H9 (cell line): ENCODE measurements around the gene CHTF8. TPM values are rescaled to one million over a fixed set of nuclear protein-coding genes. Genes with fewer than 3 reads are reported as not detected.
A peak's percentile ranks its signal among the peaks of the same experiment; 100 is the strongest.

ENCODE experiments used
- DNase-seq: peaks from one replicate; pipeline ENCODE4 v3.0.0-alpha.2; 2017
- H2AFZ ChIP-seq: one replicate; pipeline ENCODE4 v1.6.1; 2013; ENCODE audit warnings: mild to moderate bottlenecking, low read length, control low read depth, moderate library complexity
- H2AK5ac ChIP-seq: 2 replicates; pipeline ENCODE4 v1.6.1; 2013; ENCODE audit warnings: low read length, control low read depth, mixed read lengths; ENCODE audit not compliant: insufficient read length
- H2BK120ac ChIP-seq: one replicate; pipeline ENCODE4 v1.6.1; 2013; ENCODE audit warnings: low read depth, mild to moderate bottlenecking, low read length, control low read depth, inconsistent platforms; ENCODE audit not compliant: poor library complexity, severe bottlenecking
- H2BK12ac ChIP-seq: 2 replicates; pipeline ENCODE4 v1.6.1; 2013; ENCODE audit warnings: low read length, control low read depth, mixed read lengths, low read depth; ENCODE audit not compliant: insufficient read length
- H2BK15ac ChIP-seq: 2 replicates; pipeline ENCODE4 v1.6.1; 2013; ENCODE audit warnings: low read depth, low read length, control low read depth
- H2BK20ac ChIP-seq: one replicate; pipeline ENCODE4 v1.6.1; 2013; ENCODE audit warnings: low read depth, mild to moderate bottlenecking, low read length, control low read depth, inconsistent platforms; ENCODE audit not compliant: poor library complexity, severe bottlenecking
- H2BK5ac ChIP-seq: 2 replicates; pipeline ENCODE4 v1.6.1; 2013; ENCODE audit warnings: low read length, control low read depth, mixed read lengths; ENCODE audit not compliant: insufficient read length
- H3K14ac ChIP-seq: 2 replicates; pipeline ENCODE4 v1.6.1; 2013; ENCODE audit warnings: low read length, control low read depth; ENCODE audit not compliant: insufficient read depth
- H3K18ac ChIP-seq: 2 replicates; pipeline ENCODE4 v1.6.1; 2013; ENCODE audit warnings: low read depth, mild to moderate bottlenecking, mixed read lengths, low read length, control low read depth; ENCODE audit not compliant: insufficient read length
- H3K23ac ChIP-seq: 2 replicates; pipeline ENCODE4 v1.6.1; 2013; ENCODE audit warnings: low read length, control low read depth, mixed read lengths, low read depth; ENCODE audit not compliant: insufficient read length
- H3K23me2 ChIP-seq: 2 replicates; pipeline ENCODE4 v1.6.1; 2013; ENCODE audit warnings: low read depth, mild to moderate bottlenecking, mixed read lengths, low read length, control low read depth; ENCODE audit not compliant: insufficient read length, poor library complexity, severe bottlenecking
- H3K27ac ChIP-seq: 2 replicates; pipeline ENCODE4 v1.5.1; 2013; ENCODE audit warnings: low read length, control low read depth, mixed read lengths, low read depth; ENCODE audit not compliant: insufficient read length
- H3K27me3 ChIP-seq: 2 replicates; pipeline ENCODE4 v1.6.1; 2013; ENCODE audit warnings: low read length, control low read depth, inconsistent platforms; ENCODE audit not compliant: insufficient read depth
- H3K4ac ChIP-seq: 2 replicates; pipeline ENCODE4 v1.6.1; 2013; ENCODE audit warnings: low read depth, mild to moderate bottlenecking, control low read depth, inconsistent platforms, low read length, moderate library complexity
- H3K4me1 ChIP-seq: 2 replicates; pipeline ENCODE4 v1.6.1; 2013; ENCODE audit warnings: low read length, control low read depth, inconsistent platforms; ENCODE audit not compliant: insufficient read depth
- H3K4me2 ChIP-seq: 2 replicates; pipeline ENCODE4 v1.6.1; 2013; ENCODE audit warnings: low read length, control low read depth, mixed read lengths; ENCODE audit not compliant: insufficient read length, insufficient read depth
- H3K56ac ChIP-seq: 2 replicates; pipeline ENCODE4 v1.6.1; 2013; ENCODE audit warnings: low read depth, mild to moderate bottlenecking, mixed read lengths, low read length, control low read depth; ENCODE audit not compliant: insufficient read length
- H3K79me1 ChIP-seq: 2 replicates; pipeline ENCODE4 v1.6.1; 2013; ENCODE audit warnings: low read depth, mild to moderate bottlenecking, moderate library complexity, low read length, control low read depth, inconsistent platforms; ENCODE audit not compliant: insufficient read depth, poor library complexity, severe bottlenecking
- H3K79me2 ChIP-seq: 2 replicates; pipeline ENCODE4 v1.6.1; 2013; ENCODE audit warnings: low read length, control low read depth, inconsistent platforms; ENCODE audit not compliant: insufficient read depth
- H3K9ac ChIP-seq: 2 replicates; pipeline ENCODE4 v1.6.1; 2013; ENCODE audit warnings: low read length, control low read depth, mixed read lengths; ENCODE audit not compliant: insufficient read length; ENCODE audit errors: extremely low read depth
- H3K9me3 ChIP-seq: one replicate; pipeline ENCODE4 v1.6.1; 2013; ENCODE audit warnings: low read depth, low read length, inconsistent platforms; ENCODE audit not compliant: control insufficient read depth
- H3T11ph ChIP-seq: one replicate; pipeline ENCODE4 v1.6.1; 2013; ENCODE audit warnings: mild to moderate bottlenecking, low read length, control low read depth, inconsistent platforms
- H4K20me1 ChIP-seq: one replicate; pipeline ENCODE4 v1.6.1; 2013; ENCODE audit not compliant: control insufficient read depth, insufficient read length, insufficient read depth
- H4K5ac ChIP-seq: 2 replicates; pipeline ENCODE4 v1.6.1; 2013; ENCODE audit warnings: low read depth, mild to moderate bottlenecking, mixed read lengths, low read length, control low read depth; ENCODE audit not compliant: insufficient read length
- H4K8ac ChIP-seq: replicated peaks from 2 replicates; pipeline ENCODE4 v1.6.1; 2013; ENCODE audit warnings: low read length, control low read depth, mixed read lengths, low read depth; ENCODE audit not compliant: insufficient read length
- H4K91ac ChIP-seq: 2 replicates; pipeline ENCODE4 v1.6.1; 2013; ENCODE audit warnings: low read depth, mild to moderate bottlenecking, moderate library complexity, mixed read lengths, low read length, control low read depth; ENCODE audit not compliant: insufficient read length
- H3K27ac Mint-ChIP-seq, 3 experiments: 2 replicates in 2 of 3; 3 replicates in 1 of 3; pipeline ENCODE4 v1.8.0; 2020 to 2021; ENCODE audit warnings: mixed read lengths in 3 of 3, mild to moderate bottlenecking in 1 of 3, moderate library complexity in 1 of 3
- H3K27me3 Mint-ChIP-seq: 2 replicates; pipeline ENCODE4 v1.8.0; 2021; ENCODE audit warnings: low read depth, mild to moderate bottlenecking, moderate library complexity, mixed read lengths
- H3K36me3 Mint-ChIP-seq, 3 experiments: 2 replicates in 2 of 3; 3 replicates in 1 of 3; pipeline ENCODE4 v1.8.0; 2020 to 2021; ENCODE audit warnings: low read depth in 3 of 3, mixed read lengths in 3 of 3; ENCODE audit not compliant: insufficient read depth in 1 of 3
- H3K4me1 Mint-ChIP-seq, 2 experiments: 2 replicates each; pipeline ENCODE4 v1.8.0; 2020; ENCODE audit warnings: mixed read lengths in 2 of 2
- H3K4me3 Mint-ChIP-seq, 2 experiments: 2 replicates in 1 of 2; 3 replicates in 1 of 2; pipeline ENCODE4 v1.8.0; 2020 to 2021; ENCODE audit warnings: mild to moderate bottlenecking in 2 of 2, mixed read lengths in 2 of 2, moderate library complexity in 1 of 2
- H3K9me3 Mint-ChIP-seq, 2 experiments: 2 replicates in 1 of 2; 3 replicates in 1 of 2; pipeline ENCODE4 v1.8.0; 2020; ENCODE audit warnings: mild to moderate bottlenecking in 2 of 2, mixed read lengths in 2 of 2, moderate library complexity in 1 of 2
- CTCF ChIP-seq: fragments of 200-600 bp; sonication (generic); conservative IDR thresholded peaks from 3 replicates; pipeline ENCODE4 v1.8.0; 2021; ENCODE audit warnings: antibody characterized with exemption, mild to moderate bottlenecking
- WGBS: extraction: QIAGEN DNeasy Blood & Tissue Kit; methylation state at CpG from one replicate; pipeline ENCODE4 v1.1.7; 2013; ENCODE audit warnings: missing lambda C conversion rate, low lambda C conversion rate, mixed read lengths; ENCODE audit not compliant: insufficient read length; ENCODE audit errors: extremely low coverage; 5-methylcytosine and 5-hydroxymethylcytosine counted together
- total RNA-seq: library from RNA; stranded (reverse); gene quantifications from 2 replicates; pipeline ENCODE4 v1.2.1, GENCODE V29; 2021

The CHTF8 gene
- total RNA-seq, 1 experiment from 2014 or later, result 168 TPM

DNA sequence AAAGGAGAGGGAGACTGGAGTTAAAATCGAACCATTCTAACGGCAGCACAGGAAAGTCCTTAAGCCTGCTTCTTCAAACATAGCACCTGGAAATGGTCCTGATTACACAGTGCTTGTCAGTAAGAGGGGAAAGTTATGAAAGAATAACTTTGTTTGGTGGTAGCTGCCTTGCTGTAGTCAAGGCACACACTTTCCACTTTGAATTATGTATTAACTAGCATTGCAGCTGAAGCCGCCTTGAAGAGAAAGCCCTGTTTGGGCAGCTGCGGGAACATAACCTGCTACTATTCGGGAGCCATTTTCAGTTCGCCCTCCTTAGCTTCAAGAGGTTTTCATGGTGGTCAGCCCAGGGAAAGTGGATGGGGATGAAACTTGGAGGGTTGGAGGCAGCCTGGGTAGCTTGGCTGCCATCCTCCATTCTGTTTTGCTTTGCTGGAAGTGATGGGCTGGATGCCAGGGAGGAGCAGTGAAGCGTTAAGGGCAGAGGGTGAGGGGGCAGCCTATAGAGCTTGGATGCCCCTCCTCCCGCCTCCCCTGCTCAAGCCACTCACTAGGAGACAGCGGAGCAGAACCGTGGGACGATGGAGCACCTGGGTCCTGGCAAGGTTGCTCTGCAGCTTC lies 32.2 kb downstream of the CHTF8 start:
- peak overlapping the region; percentile 18 for H3K18ac ChIP-seq
- H2AK5ac ChIP-seq, result no peak overlapping the region
- H3K27me3 ChIP-seq, result no peaks in the 10 kb centered on the region
- no peak overlapping the region for H4K91ac ChIP-seq
- H3K79me1 ChIP-seq, result no peaks in the 10 kb centered on the region
- H4K8ac ChIP-seq, result no peak overlapping the region
- no peak overlapping the region for H3K23ac ChIP-seq
- Mint-ChIP-seq H3K27me3 (peaks cover 12% of the 10 kb centered on the region), H3K36me3 (no peaks in the 10 kb centered on the region), H3K27ac (peak overlapping the region in 1 of 3 experiments; percentile 70; a peak in 3 of 7 replicates), H3K4me1 (peaks cover 40 to 45% of the 10 kb centered on the region in 2 experiments), H3K9me3 (peaks cover 0 to 3% of the 10 kb centered on the region in 2 experiments; a peak in 1 of 5 replicates), H3K4me3 (peak overlapping the region in 1 of 2 experiments; percentile 12; a peak in 1 of 5 replicates)
- no peak overlapping the region for H2BK20ac ChIP-seq
- no peaks in the 10 kb centered on the region for H3K79me2 ChIP-seq
- H2BK5ac ChIP-seq, result no peak overlapping the region
- no peak overlapping the region for H3K4me2 ChIP-seq
- H3K23me2 ChIP-seq, result no peaks in the 10 kb centered on the region
- no peak overlapping the region for H3K56ac ChIP-seq
- no peak overlapping the region for H3K14ac ChIP-seq
- no peak overlapping the region for H2AFZ ChIP-seq
- DNase-seq, result no peak
- H3K4me1 ChIP-seq, result peaks cover 13% of the 10 kb centered on the region
- H3K4ac ChIP-seq, result no peak overlapping the region
- no peak overlapping the region for H3K9ac ChIP-seq
- no peaks in the 10 kb centered on the region for H4K20me1 ChIP-seq
- TF ChIP-seq CTCF, result no peak
- H3T11ph ChIP-seq, result no peak overlapping the region
- no peak overlapping the region for H2BK12ac ChIP-seq
- H2BK120ac ChIP-seq, result no peak overlapping the region
- no CpG with 5 or more reads among the region's 11 CpGs for WGBS
- H3K9me3 ChIP-seq, result no peaks in the 10 kb centered on the region
- no peak overlapping the region for H3K27ac ChIP-seq
- H4K5ac ChIP-seq, result no peak overlapping the region
- H2BK15ac ChIP-seq, result no peak overlapping the region
